ENCODE data around the gene AMER3.
"Not testable (repeated sequence)": the region's sequence is repeated elsewhere in the genome, so short reads cannot be mapped to it uniquely, and the experiment has no call there.

AMER3 gene

DNA sequence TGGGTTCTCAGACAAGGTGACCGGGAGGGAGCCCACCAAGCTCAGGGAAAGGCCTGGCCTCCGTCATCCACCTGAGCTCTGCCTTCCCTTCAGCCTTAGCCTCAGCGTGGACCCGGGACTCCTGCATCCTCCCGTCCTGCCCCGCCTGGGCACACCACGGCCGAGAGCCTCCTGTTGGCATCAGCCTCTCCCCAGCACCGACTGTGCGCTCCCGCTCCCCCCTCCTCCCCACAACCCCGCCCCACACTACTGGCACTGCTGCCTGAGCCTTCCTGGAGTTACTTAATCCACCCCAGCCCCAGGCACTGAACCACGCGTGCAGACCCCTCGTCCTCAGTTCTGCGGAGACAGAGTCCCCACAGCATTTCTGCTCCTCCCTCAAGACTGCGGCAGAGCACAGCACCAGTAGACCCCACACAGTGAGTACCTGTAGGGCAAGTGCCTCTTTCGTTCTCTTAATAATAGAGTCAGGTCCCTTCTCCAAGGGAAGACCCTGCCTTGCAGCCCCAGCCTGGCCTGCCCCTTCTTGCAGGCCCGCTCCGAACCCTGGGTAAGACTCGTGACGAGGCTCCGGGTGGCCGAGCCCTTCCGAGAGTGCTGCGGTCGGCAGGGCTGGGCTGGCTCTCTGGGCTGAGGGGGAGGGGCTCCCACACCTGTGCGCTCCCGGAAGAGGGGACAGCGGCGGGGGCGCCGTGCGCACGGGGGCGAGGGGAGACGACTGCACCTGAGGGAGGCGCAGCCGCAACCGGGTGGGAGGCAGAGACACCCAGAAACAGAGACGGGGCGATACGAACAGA, at the start of gene AMER3:
Gene AMER3 (plus strand): TSS at position 285 of the 797 bp plus-strand sequence. CDS start 6,533 bp downstream, outside the sequence.
- no CpG with 5 or more reads among the region's 43 CpGs for WGBS (ENCODE audit: insufficient coverage, insufficient read length)
- H3K4me3 ChIP-seq (ENCODE audit: low read length) = peak within 1 kb of the TSS; percentile 80
- no peak for DNase-seq (ENCODE audit: low read depth, low spot score)
- no peaks in the 10 kb centered on the region for H3K36me3 ChIP-seq (ENCODE audit: control insufficient read depth, insufficient read depth, low read length)
- peaks cover 2% of the 10 kb centered on the region; the same call in 1 of the 2 replicates for H3K4me1 ChIP-seq (ENCODE audit: control insufficient read depth, insufficient read depth, low read length)
- H3K27ac ChIP-seq (ENCODE audit: low read length) = no peak within 1 kb of the TSS
- H3K27me3 ChIP-seq (ENCODE audit: control insufficient read depth, insufficient read depth, low read length) = peaks cover 7% of the 10 kb centered on the region; the same call in 1 of the 2 replicates
- no peaks in the 10 kb centered on the region for H3K9me3 ChIP-seq (ENCODE audit: control insufficient read depth, insufficient read depth, low read length)

DNA sequence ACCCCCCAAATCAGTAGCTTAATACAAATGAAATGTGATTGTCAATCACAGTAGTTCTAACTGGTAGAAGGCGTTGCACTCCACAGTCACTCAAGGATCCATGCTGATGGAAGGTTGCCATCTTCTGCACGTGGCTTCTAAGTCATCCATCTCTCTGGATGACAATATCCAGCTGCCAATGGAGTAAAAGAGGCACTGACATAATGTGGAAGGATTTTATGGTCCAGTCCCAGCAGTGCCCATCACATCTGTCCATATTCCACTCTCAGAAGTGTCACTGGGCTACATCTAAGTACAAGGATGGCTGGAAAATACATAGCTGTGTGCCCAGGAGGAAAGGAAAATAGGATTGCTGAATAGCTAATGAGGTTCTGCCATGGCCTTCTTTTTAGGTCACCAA, 40.5 kb upstream of the AMER3 start:
- H3K36me3 ChIP-seq (ENCODE audit: control insufficient read depth, insufficient read depth, low read length); H3K27me3 ChIP-seq (ENCODE audit: control insufficient read depth, insufficient read depth, low read length); H3K9me3 ChIP-seq (ENCODE audit: control insufficient read depth, insufficient read depth, low read length); H3K27ac ChIP-seq (ENCODE audit: low read length); DNase-seq (ENCODE audit: low read depth, low spot score); H3K4me3 ChIP-seq (ENCODE audit: low read length); H3K4me1 ChIP-seq (ENCODE audit: control insufficient read depth, insufficient read depth, low read length): not testable (repeated sequence)
- no CpG with 5 or more reads among the region's 2 CpGs for WGBS (ENCODE audit: insufficient coverage, insufficient read length)

- Histone ChIP-seq H3K27ac (ENCODE audit: low read length) (no peak overlapping the region), H3K9me3 (ENCODE audit: control insufficient read depth, insufficient read depth, low read length) (no peaks in the 10 kb centered on the region), H3K27me3 (ENCODE audit: control insufficient read depth, insufficient read depth, low read length) (no peaks in the 10 kb centered on the region), H3K4me1 (ENCODE audit: control insufficient read depth, insufficient read depth, low read length) (no peaks in the 10 kb centered on the region; the same call in 1 of the 2 replicates), H3K36me3 (ENCODE audit: control insufficient read depth, insufficient read depth, low read length) (no peaks in the 10 kb centered on the region), H3K4me3 (ENCODE audit: low read length) (no peak overlapping the region)
- DNase-seq (ENCODE audit: low read depth, low spot score) = no peak
- WGBS (ENCODE audit: insufficient coverage, insufficient read length) = no CpG with 5 or more reads among the region's 8 CpGs
Measured at GRCh38 chr2:130720036-130720435, 35.3 kb upstream of the AMER3 start.

DNA sequence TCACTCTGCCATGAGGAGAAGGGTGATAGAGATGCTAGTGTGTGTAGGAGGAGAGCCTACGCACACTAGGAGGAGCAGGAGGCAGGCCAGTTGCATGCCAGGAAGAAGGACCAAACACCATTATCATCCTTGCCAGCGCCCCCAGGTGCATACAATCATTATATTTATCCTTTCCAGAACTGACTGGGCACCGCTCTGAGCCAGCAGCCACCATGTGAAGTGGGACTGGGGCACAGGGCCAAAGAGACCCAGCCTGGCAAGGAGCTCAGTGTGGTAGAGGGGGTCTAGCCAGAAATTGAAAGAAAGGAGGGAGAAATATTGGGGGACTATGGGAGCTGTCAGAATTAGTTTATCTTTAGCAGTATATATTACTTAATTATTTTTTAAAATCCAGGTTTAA, 34.8 kb upstream of the AMER3 start:
- DNase-seq (ENCODE audit: low read depth, low spot score) = no peak

DNA sequence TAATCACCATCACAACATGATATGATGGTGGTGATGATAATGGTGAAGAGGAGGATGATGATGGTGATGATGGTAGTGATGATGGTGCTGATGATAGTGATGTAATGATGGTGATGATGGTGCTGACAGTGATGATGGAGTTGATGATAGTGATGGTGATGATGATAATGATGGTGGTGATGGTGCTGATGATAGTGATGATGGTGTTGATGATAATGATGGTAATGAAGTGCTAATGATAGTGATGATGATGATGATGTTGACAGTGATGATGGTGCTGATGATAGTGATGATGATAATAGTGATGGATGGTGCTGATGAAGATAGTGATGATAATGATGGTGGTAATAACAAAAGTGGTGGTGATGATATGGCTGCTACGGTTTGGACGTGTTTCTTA, 30.9 kb upstream of the AMER3 start:
- no peak overlapping the region for H3K4me3 ChIP-seq (ENCODE audit: low read length)
- WGBS (ENCODE audit: insufficient coverage, insufficient read length) = no CpG with 5 or more reads among the region's 2 CpGs
- H3K9me3 ChIP-seq (ENCODE audit: control insufficient read depth, insufficient read depth, low read length) = no peaks in the 10 kb centered on the region
- peaks cover 2% of the 10 kb centered on the region; the same call in 1 of the 2 replicates for H3K27me3 ChIP-seq (ENCODE audit: control insufficient read depth, insufficient read depth, low read length)
- no peaks in the 10 kb centered on the region for H3K36me3 ChIP-seq (ENCODE audit: control insufficient read depth, insufficient read depth, low read length)
- H3K27ac ChIP-seq (ENCODE audit: low read length) = no peak overlapping the region
- DNase-seq (ENCODE audit: low read depth, low spot score) = no peak
- H3K4me1 ChIP-seq (ENCODE audit: control insufficient read depth, insufficient read depth, low read length) = peaks cover 4% of the 10 kb centered on the region

More for the DNA sequence above, 34.8 kb upstream of the AMER3 start:
- Histone ChIP-seq H3K27me3 (ENCODE audit: control insufficient read depth, insufficient read depth, low read length) (no peaks in the 10 kb centered on the region), H3K4me1 (ENCODE audit: control insufficient read depth, insufficient read depth, low read length) (no peaks in the 10 kb centered on the region; the same call in 1 of the 2 replicates), H3K27ac (ENCODE audit: low read length) (no peak overlapping the region), H3K4me3 (ENCODE audit: low read length) (no peak overlapping the region), H3K9me3 (ENCODE audit: control insufficient read depth, insufficient read depth, low read length) (no peaks in the 10 kb centered on the region), H3K36me3 (ENCODE audit: control insufficient read depth, insufficient read depth, low read length) (no peaks in the 10 kb centered on the region)
- no CpG with 5 or more reads among the region's 3 CpGs for WGBS (ENCODE audit: insufficient coverage, insufficient read length)

- Histone ChIP-seq H3K4me1 (ENCODE audit: control insufficient read depth, insufficient read depth, low read length) (peaks cover 4% of the 10 kb centered on the region; the same call in 1 of the 2 replicates), H3K36me3 (ENCODE audit: control insufficient read depth, insufficient read depth, low read length) (no peaks in the 10 kb centered on the region), H3K9me3 (ENCODE audit: control insufficient read depth, insufficient read depth, low read length) (no peaks in the 10 kb centered on the region), H3K27me3 (ENCODE audit: control insufficient read depth, insufficient read depth, low read length) (peaks cover 2% of the 10 kb centered on the region; the same call in 1 of the 2 replicates), H3K27ac (ENCODE audit: low read length) (no peak overlapping the region), H3K4me3 (ENCODE audit: low read length) (peak overlapping the region; percentile 37; the same call in 1 of the 2 replicates)
- no peak for DNase-seq (ENCODE audit: low read depth, low spot score)
- no CpG with 5 or more reads among the region's 20 CpGs for WGBS (ENCODE audit: insufficient coverage, insufficient read length)
Measured at GRCh38 chr2:130726614-130727180, 28.6 kb upstream of the AMER3 start.

- Histone ChIP-seq H3K27ac (ENCODE audit: low read length) (no peak overlapping the region), H3K9me3 (ENCODE audit: control insufficient read depth, insufficient read depth, low read length) (no peaks in the 10 kb centered on the region), H3K4me3 (ENCODE audit: low read length) (peak overlapping the region; percentile 67; the same call in 1 of the 2 replicates), H3K27me3 (ENCODE audit: control insufficient read depth, insufficient read depth, low read length) (peaks cover 2% of the 10 kb centered on the region; the same call in 1 of the 2 replicates), H3K4me1 (ENCODE audit: control insufficient read depth, insufficient read depth, low read length) (peaks cover 4% of the 10 kb centered on the region; the same call in 1 of the 2 replicates), H3K36me3 (ENCODE audit: control insufficient read depth, insufficient read depth, low read length) (no peaks in the 10 kb centered on the region)
- WGBS (ENCODE audit: insufficient coverage, insufficient read length) = no CpG with 5 or more reads among the region's 48 CpGs
- DNase-seq (ENCODE audit: low read depth, low spot score) = peak; percentile 64
Measured at GRCh38 chr2:130727286-130727924, 27.9 kb upstream of the AMER3 start.

GRCh38 chr2:130728007-130728454, 27.3 kb upstream of the AMER3 start:
- DNase-seq (ENCODE audit: low read depth, low spot score) = no peak
- no CpG with 5 or more reads among the region's 12 CpGs for WGBS (ENCODE audit: insufficient coverage, insufficient read length)
- H3K4me3 ChIP-seq (ENCODE audit: low read length) = peak overlapping the region; percentile 67

DNA sequence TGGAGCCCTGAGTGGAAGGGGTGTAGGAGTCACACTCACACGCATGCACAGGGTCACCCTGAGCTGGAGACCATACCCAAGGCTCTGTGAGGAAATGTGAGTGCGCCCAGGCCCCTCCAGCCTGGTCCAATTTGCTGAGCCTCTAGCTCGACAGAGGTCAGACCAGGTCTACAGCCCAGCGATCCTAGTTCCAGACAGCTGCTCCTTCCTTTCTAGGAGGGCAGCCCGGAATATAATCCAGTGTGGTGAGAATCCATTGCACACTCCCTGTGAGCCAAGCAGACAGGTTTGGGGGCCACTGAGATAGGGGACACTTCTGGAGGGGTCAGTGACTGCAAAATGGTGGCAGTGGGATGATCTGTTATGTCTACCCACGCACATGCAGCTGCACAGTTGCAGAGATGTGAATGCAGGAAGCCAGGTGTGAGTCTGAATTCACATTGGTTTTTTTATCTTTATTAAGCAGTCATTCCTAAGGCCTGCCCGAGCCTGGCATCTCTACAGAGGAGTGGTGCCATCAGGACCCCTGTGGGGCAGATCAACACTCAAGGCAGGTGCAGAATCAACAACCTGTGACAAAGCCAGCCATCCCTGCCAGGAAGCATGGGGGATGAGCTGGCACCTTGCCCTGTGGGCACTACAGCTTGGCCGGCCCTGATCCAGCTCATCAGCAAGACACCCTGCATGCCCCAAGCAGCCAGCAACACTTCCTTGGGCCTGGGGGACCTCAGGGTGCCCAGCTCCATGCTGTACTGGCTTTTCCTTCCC, 26.6 kb upstream of the AMER3 start, which contains the start of gene GPR148:
Gene GPR148 (plus strand): TSS at position 522 of the 768 bp plus-strand sequence. CDS start 82 bp downstream, at position 604.
- Histone ChIP-seq H3K27ac (ENCODE audit: low read length) (no peak within 1 kb of the TSS), H3K36me3 (ENCODE audit: control insufficient read depth, insufficient read depth, low read length) (no peaks in the 10 kb centered on the region), H3K9me3 (ENCODE audit: control insufficient read depth, insufficient read depth, low read length) (no peaks in the 10 kb centered on the region), H3K4me3 (ENCODE audit: low read length) (peak within 1 kb of the TSS; percentile 67), H3K4me1 (ENCODE audit: control insufficient read depth, insufficient read depth, low read length) (peaks cover 4% of the 10 kb centered on the region; the same call in 1 of the 2 replicates), H3K27me3 (ENCODE audit: control insufficient read depth, insufficient read depth, low read length) (peaks cover 2% of the 10 kb centered on the region; the same call in 1 of the 2 replicates)
- no peak for DNase-seq (ENCODE audit: low read depth, low spot score)
- WGBS (ENCODE audit: insufficient coverage, insufficient read length) = no CpG with 5 or more reads among the region's 8 CpGs

More at GRCh38 chr2:130728007-130728454, 27.3 kb upstream of the AMER3 start:
- H3K4me1 ChIP-seq (ENCODE audit: control insufficient read depth, insufficient read depth, low read length) = peaks cover 4% of the 10 kb centered on the region; the same call in 1 of the 2 replicates
- H3K9me3 ChIP-seq (ENCODE audit: control insufficient read depth, insufficient read depth, low read length) = no peaks in the 10 kb centered on the region
- H3K27ac ChIP-seq (ENCODE audit: low read length) = no peak overlapping the region
- H3K36me3 ChIP-seq (ENCODE audit: control insufficient read depth, insufficient read depth, low read length) = no peaks in the 10 kb centered on the region
- H3K27me3 ChIP-seq (ENCODE audit: control insufficient read depth, insufficient read depth, low read length) = peaks cover 2% of the 10 kb centered on the region; the same call in 1 of the 2 replicates
